Measurements from ENCODE around the gene PPP1R17.

- no peak for TF ChIP-seq EZH2 (IDR thresholded peaks at IDR 0.05; ENCODE audit: borderline replicate concordance, insufficient read depth, low read depth, low read length, poor library complexity, severe bottlenecking)
- TF ChIP-seq CTCF (IDR thresholded peaks at IDR 0.05): no peak
Measured at GRCh38 chr7:31710171-31710570, 23.2 kb downstream of the PPP1R17 start.

Data from B cell (primary cell).